ENCODE measurements around the gene FGFR2.

Gene FGFR2

GRCh38 chr10:121428867-121429266, 169.4 kb downstream of the FGFR2 start:
- no peak overlapping the region for H3K9ac ChIP-seq (ENCODE audit: low read length)
- no peak overlapping the region for H2BK5ac ChIP-seq (ENCODE audit: low read length)
- no peak overlapping the region for H2BK15ac ChIP-seq (replicated peaks; ENCODE audit: low read depth)
- no peak overlapping the region for H3K4ac ChIP-seq (ENCODE audit: low read depth, low read length)
- no peaks in the 10 kb centered on the region for H3K27me3 ChIP-seq (ENCODE audit: insufficient read depth, low read length, poor library complexity)
- H2AK5ac ChIP-seq (ENCODE audit: low read length), result no peak overlapping the region
- no peak overlapping the region for H4K5ac ChIP-seq (ENCODE audit: low read length)
- no peaks in the 10 kb centered on the region for H3K79me2 ChIP-seq (ENCODE audit: control insufficient read depth, insufficient read depth, low read length)
- H2BK120ac ChIP-seq (ENCODE audit: low read depth, low read length), result no peak overlapping the region
- DNase-seq, result no peak
- H3K36me3 ChIP-seq (ENCODE audit: control insufficient read depth, insufficient read depth, low read length), result no peaks in the 10 kb centered on the region
- H3K27ac ChIP-seq (ENCODE audit: low read depth, low read length), result no peak overlapping the region
- no peaks in the 10 kb centered on the region for H3K4me1 ChIP-seq (ENCODE audit: control insufficient read depth, low read depth, low read length)
- H4K8ac ChIP-seq (ENCODE audit: low read depth, low read length), result no peak overlapping the region
- no peak overlapping the region for H3K23ac ChIP-seq (ENCODE audit: low read length)
- no CpG with 5 or more reads among the region's 1 CpG for WGBS (ENCODE audit: extremely low coverage, insufficient coverage, low lambda C conversion rate)
- H3K56ac ChIP-seq (ENCODE audit: low read length), result no peak overlapping the region
- no peak overlapping the region for H3K18ac ChIP-seq (ENCODE audit: low read length)
- H3K4me3 ChIP-seq (ENCODE audit: low read length), result no peak overlapping the region
- H3K79me1 ChIP-seq (ENCODE audit: low read length), result no peaks in the 10 kb centered on the region
- H3K4me2 ChIP-seq (ENCODE audit: low read length), result no peak overlapping the region

All from mesendoderm (in vitro differentiated cells).